Measurements from ENCODE around the gene ZNF175.

ZNF175 gene

GRCh38 chr19:51586799-51587198 is 15.7 kb downstream of the ZNF175 start:
- peaks cover 49% of the 10 kb centered on the region for H3K36me3 ChIP-seq (ENCODE audit: control insufficient read depth, low read length)
- H3K27ac ChIP-seq (ENCODE audit: low read depth, low read length) = no peak overlapping the region
- H3K4me1 ChIP-seq (ENCODE audit: control insufficient read depth, low read length) = no peaks in the 10 kb centered on the region
- no peaks in the 10 kb centered on the region for H3K79me2 ChIP-seq (ENCODE audit: control insufficient read depth, low read length)
- H3F3A ChIP-seq (ENCODE audit: control insufficient read depth, insufficient read depth) = no peaks in the 10 kb centered on the region
- H3K27me3 ChIP-seq (ENCODE audit: control insufficient read depth, low read length) = no peaks in the 10 kb centered on the region
- peaks cover 18% of the 10 kb centered on the region; the same call in 1 of the 2 replicates for H3K9me3 ChIP-seq (ENCODE audit: control insufficient read depth, insufficient read depth, low read length)
- TF ChIP-seq EZH2phosphoT487 (IDR thresholded peaks at IDR 0.05; ENCODE audit: borderline replicate concordance, low read length) (no peak), CTCF (IDR thresholded peaks at IDR 0.05; ENCODE audit: low read depth, low read length, poor library complexity, severe bottlenecking) (no peak)
- no peaks in the 10 kb centered on the region for H4K20me1 ChIP-seq (ENCODE audit: control insufficient read depth, insufficient read depth, low read depth, low read length)
- H3K9me2 ChIP-seq (replicated peaks; ENCODE audit: control insufficient read depth, low read length) = no peaks in the 10 kb centered on the region
- H3K4me2 ChIP-seq (ENCODE audit: low read length) = no peak overlapping the region
- no peak overlapping the region for H3K4me3 ChIP-seq (ENCODE audit: low read length)

- H3K79me2 ChIP-seq (ENCODE audit: control insufficient read depth, low read length) = no peaks in the 10 kb centered on the region
- no peaks in the 10 kb centered on the region for H3K9me2 ChIP-seq (replicated peaks; ENCODE audit: control insufficient read depth, low read length)
- H4K20me1 ChIP-seq (ENCODE audit: control insufficient read depth, insufficient read depth, low read depth, low read length) = no peaks in the 10 kb centered on the region
- TF ChIP-seq CTCF (IDR thresholded peaks at IDR 0.05; ENCODE audit: low read depth, low read length, poor library complexity, severe bottlenecking) = no peak
- TF ChIP-seq EZH2phosphoT487 (IDR thresholded peaks at IDR 0.05; ENCODE audit: borderline replicate concordance, low read length) = no peak
- peaks cover 18% of the 10 kb centered on the region; the same call in 1 of the 2 replicates for H3K9me3 ChIP-seq (ENCODE audit: control insufficient read depth, insufficient read depth, low read length)
- H3K27me3 ChIP-seq (ENCODE audit: control insufficient read depth, low read length) = no peaks in the 10 kb centered on the region
- H3K4me1 ChIP-seq (ENCODE audit: control insufficient read depth, low read length) = no peaks in the 10 kb centered on the region
- no peak overlapping the region for H3K27ac ChIP-seq (ENCODE audit: low read depth, low read length)
- H3K36me3 ChIP-seq (ENCODE audit: control insufficient read depth, low read length) = peaks cover 46% of the 10 kb centered on the region
- no peak overlapping the region for H3K4me2 ChIP-seq (ENCODE audit: low read length)
- no peak overlapping the region for H3K4me3 ChIP-seq (ENCODE audit: low read length)
- 0 out of 2 replicates have a peak, but pooled peaks cover 3% of the 10 kb centered on the region for H3F3A ChIP-seq (ENCODE audit: control insufficient read depth, insufficient read depth)
These were observed 16.4 kb downstream of the ZNF175 start for GRCh38 chr19:51587264-51588191.

- no peaks in the 10 kb centered on the region for H3K9me2 ChIP-seq (replicated peaks; ENCODE audit: control insufficient read depth, low read length)
- H3K36me3 ChIP-seq (ENCODE audit: control insufficient read depth, low read length) = peaks cover 31% of the 10 kb centered on the region
- H3K27ac ChIP-seq (ENCODE audit: low read depth, low read length) = no peak overlapping the region
- H3F3A ChIP-seq (ENCODE audit: control insufficient read depth, insufficient read depth) = 0 out of 2 replicates have a peak, but pooled peaks cover 3% of the 10 kb centered on the region
- H3K4me1 ChIP-seq (ENCODE audit: control insufficient read depth, low read length) = peaks cover 7% of the 10 kb centered on the region
- H3K4me3 ChIP-seq (ENCODE audit: low read length) = no peak overlapping the region
- H4K20me1 ChIP-seq (ENCODE audit: control insufficient read depth, insufficient read depth, low read depth, low read length) = no peaks in the 10 kb centered on the region
- no peaks in the 10 kb centered on the region for H3K27me3 ChIP-seq (ENCODE audit: control insufficient read depth, low read length)
- no peaks in the 10 kb centered on the region for H3K79me2 ChIP-seq (ENCODE audit: control insufficient read depth, low read length)
- no peak overlapping the region for H3K4me2 ChIP-seq (ENCODE audit: low read length)
- peaks cover 18% of the 10 kb centered on the region; the same call in 1 of the 2 replicates for H3K9me3 ChIP-seq (ENCODE audit: control insufficient read depth, insufficient read depth, low read length)
- no peak for TF ChIP-seq EZH2phosphoT487 (IDR thresholded peaks at IDR 0.05; ENCODE audit: borderline replicate concordance, low read length)
- TF ChIP-seq CTCF (IDR thresholded peaks at IDR 0.05; ENCODE audit: low read depth, low read length, poor library complexity, severe bottlenecking) = no peak
These were observed 18.4 kb downstream of the ZNF175 start for GRCh38 chr19:51589511-51589910.
